OCI-LY3 (cell line): ENCODE results near the gene DSCAM.

Source experiments
- H2AFZ ChIP-seq: fragments of 200-600, 300-600 bp; shearing (Covaris generic); 2 replicates; pipeline ENCODE4 v1.6.0; 2014; ENCODE audit warnings: antibody characterized with exemption, low read depth, low read length
- H3K27ac ChIP-seq: fragments of 200-600, 300-600 bp; sonication (generic); 2 replicates; pipeline ENCODE4 v1.5.1; 2014; ENCODE audit warnings: mild to moderate bottlenecking, low read length, moderate library complexity, mixed read lengths
- H3K27me3 ChIP-seq: fragments of 200-600, 300-600 bp; sonication (generic); 2 replicates; pipeline ENCODE4 v1.6.1; 2014; ENCODE audit warnings: low read depth, low read length, mixed read lengths
- H3K36me3 ChIP-seq: fragments of 200-600, 300-600 bp; sonication (generic); replicated peaks from 2 replicates; pipeline ENCODE3; 2014; ENCODE audit warnings: low read depth, low read length, mixed read lengths
- H3K4me1 ChIP-seq: fragments of 300-600, 200-600 bp; sonication (generic); 2 replicates; pipeline ENCODE4 v1.6.1; 2014; ENCODE audit warnings: low read length, mixed read lengths
- H3K4me2 ChIP-seq: fragments of 200-600, 300-600 bp; sonication (generic); 2 replicates; pipeline ENCODE4 v1.6.1; 2014; ENCODE audit warnings: low read length, mixed read lengths
- H3K4me3 ChIP-seq: fragments of 300-600, 200-600 bp; sonication (generic); 2 replicates; pipeline ENCODE4 v1.5.1; 2014; ENCODE audit warnings: antibody characterized with exemption, mild to moderate bottlenecking, low read length, moderate library complexity
- H3K79me2 ChIP-seq: fragments of 300-600, 200-600 bp; shearing (Covaris generic); 2 replicates; pipeline ENCODE4 v1.6.1; 2014; ENCODE audit warnings: mild to moderate bottlenecking, low read length, mixed read lengths
- H3K9ac ChIP-seq: fragments of 300-600, 200-600 bp; shearing (Covaris generic); 2 replicates; pipeline ENCODE4 v1.6.0; 2014; ENCODE audit warnings: mild to moderate bottlenecking, low read length, moderate library complexity
- H3K9me3 ChIP-seq: fragments of 200-600, 300-600 bp; shearing (Covaris generic); 2 replicates; pipeline ENCODE4 v1.6.1; 2014; ENCODE audit warnings: low read length, mixed read lengths; ENCODE audit not compliant: insufficient read depth
- H4K20me1 ChIP-seq: fragments of 200-600, 300-600 bp; sonication (generic); 2 replicates; pipeline ENCODE4 v1.6.1; 2016; ENCODE audit warnings: low read length, mixed read lengths; ENCODE audit not compliant: insufficient read depth
- EZH2phosphoT487 ChIP-seq: fragments of 200-600 bp; shearing (Covaris generic); IDR thresholded peaks from 2 replicates; pipeline ENCODE4 v1.6.1; 2018; ENCODE audit warnings: antibody characterized with exemption, mixed run types, low read depth
- TF ChIP-seq, protein P1 (sequence below): fragments of 200-600, 300-600 bp; sonication (generic); IDR thresholded peaks from 2 replicates; pipeline ENCODE4 v1.5.1; 2014; ENCODE audit warnings: antibody characterized with exemption, low read length, low read depth

DSCAM gene

DNA sequence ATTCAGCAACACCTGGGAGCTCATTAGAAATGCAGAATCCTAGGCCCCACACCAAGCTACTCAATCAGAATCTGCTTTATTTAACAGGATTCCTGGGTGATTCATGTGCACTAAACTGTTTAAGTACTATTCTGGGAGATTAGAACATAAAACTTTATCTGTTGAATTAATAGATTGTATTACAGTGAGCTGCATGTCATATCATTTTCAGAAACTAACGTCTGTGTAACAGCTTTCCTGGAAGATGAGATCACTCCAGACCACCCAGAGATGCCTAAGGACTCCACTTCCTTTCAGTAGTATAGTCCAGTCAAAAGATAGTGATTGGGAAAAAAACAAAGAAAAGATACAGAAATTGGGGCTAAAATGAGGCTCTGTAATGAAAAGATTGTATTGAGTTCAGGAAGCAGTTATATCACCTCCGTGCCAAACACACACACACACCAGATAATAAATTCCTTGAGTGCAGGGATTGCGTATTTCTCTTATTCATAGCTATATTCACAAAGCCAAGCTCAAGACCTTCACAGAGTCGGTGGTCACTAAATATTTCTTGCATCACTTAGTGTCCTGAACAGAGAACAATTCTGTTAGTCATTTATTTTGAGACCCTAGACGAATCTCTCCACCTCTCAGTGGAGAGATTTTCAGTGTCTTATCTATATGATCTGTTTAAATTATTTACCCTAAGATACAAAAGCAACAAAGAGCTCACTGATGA lies 178.2 kb downstream of the DSCAM start:
- no peak overlapping the region for H3K27ac ChIP-seq
- H3K4me3 ChIP-seq: no peak overlapping the region
- H3K9ac ChIP-seq: no peak overlapping the region
- no peaks in the 10 kb centered on the region for H3K79me2 ChIP-seq
- no peaks in the 10 kb centered on the region for H3K27me3 ChIP-seq
- no peak overlapping the region for H2AFZ ChIP-seq
- no peak overlapping the region for H3K4me2 ChIP-seq
- no peak for TF ChIP-seq EZH2phosphoT487
- TF ChIP-seq, protein P1, sequence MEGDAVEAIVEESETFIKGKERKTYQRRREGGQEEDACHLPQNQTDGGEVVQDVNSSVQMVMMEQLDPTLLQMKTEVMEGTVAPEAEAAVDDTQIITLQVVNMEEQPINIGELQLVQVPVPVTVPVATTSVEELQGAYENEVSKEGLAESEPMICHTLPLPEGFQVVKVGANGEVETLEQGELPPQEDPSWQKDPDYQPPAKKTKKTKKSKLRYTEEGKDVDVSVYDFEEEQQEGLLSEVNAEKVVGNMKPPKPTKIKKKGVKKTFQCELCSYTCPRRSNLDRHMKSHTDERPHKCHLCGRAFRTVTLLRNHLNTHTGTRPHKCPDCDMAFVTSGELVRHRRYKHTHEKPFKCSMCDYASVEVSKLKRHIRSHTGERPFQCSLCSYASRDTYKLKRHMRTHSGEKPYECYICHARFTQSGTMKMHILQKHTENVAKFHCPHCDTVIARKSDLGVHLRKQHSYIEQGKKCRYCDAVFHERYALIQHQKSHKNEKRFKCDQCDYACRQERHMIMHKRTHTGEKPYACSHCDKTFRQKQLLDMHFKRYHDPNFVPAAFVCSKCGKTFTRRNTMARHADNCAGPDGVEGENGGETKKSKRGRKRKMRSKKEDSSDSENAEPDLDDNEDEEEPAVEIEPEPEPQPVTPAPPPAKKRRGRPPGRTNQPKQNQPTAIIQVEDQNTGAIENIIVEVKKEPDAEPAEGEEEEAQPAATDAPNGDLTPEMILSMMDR: no peak
- no peaks in the 10 kb centered on the region for H3K9me3 ChIP-seq
- no peaks in the 10 kb centered on the region for H3K4me1 ChIP-seq
- no peaks in the 10 kb centered on the region for H4K20me1 ChIP-seq
- H3K36me3 ChIP-seq: no peaks in the 10 kb centered on the region

DNA sequence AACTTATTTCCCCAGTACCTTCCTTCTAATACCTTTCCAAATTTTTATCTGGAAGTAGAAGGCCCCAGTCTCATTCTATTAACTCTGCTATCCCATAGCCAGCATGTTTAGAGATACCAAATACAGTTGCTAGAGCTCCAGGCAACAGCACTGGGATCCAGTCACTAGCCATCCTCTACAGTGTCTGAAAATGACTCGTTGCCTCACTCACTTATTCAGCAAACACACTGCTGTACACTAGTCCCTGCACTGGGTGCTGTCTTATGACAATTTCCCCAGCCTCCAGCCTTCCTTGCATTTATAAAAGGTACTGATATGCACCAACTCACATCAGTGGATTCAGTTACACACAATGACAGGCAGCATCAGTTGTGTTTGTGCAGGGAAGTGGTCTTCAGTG lies 179.0 kb downstream of the DSCAM start:
- no peaks in the 10 kb centered on the region for H3K27me3 ChIP-seq
- no peak overlapping the region for H3K4me3 ChIP-seq
- no peaks in the 10 kb centered on the region for H3K79me2 ChIP-seq
- H3K9me3 ChIP-seq: no peaks in the 10 kb centered on the region
- no peak overlapping the region for H2AFZ ChIP-seq
- no peak for TF ChIP-seq EZH2phosphoT487
- TF ChIP-seq, protein P1: no peak
- no peak overlapping the region for H3K9ac ChIP-seq
- no peaks in the 10 kb centered on the region for H3K36me3 ChIP-seq
- no peak overlapping the region for H3K4me2 ChIP-seq
- H4K20me1 ChIP-seq: no peaks in the 10 kb centered on the region
- H3K27ac ChIP-seq: no peak overlapping the region
- no peaks in the 10 kb centered on the region for H3K4me1 ChIP-seq

DNA sequence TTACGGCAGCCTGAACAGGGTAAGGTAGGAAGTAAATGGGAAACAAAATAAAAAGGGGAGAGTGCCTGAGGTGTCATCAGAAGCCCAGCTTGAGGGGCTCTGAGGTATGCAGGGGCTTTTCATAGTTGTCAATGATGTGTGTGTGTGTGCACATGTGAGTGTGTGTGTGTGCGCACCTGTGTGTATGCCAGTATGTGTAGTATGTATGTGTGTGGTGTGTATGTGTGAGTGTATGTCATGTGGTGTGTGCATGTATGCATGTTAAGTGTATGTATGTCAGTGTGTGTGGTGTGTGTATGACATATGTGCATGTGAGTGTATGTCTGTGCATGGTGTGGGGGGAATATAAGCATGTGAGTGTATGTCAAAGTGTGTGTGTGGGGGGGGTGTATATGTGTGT lies 184.1 kb downstream of the DSCAM start:
- no peaks in the 10 kb centered on the region for H3K9me3 ChIP-seq
- no peaks in the 10 kb centered on the region for H3K36me3 ChIP-seq
- TF ChIP-seq EZH2phosphoT487: no peak
- TF ChIP-seq, protein P1: no peak
- no peaks in the 10 kb centered on the region for H4K20me1 ChIP-seq
- no peak overlapping the region for H3K4me2 ChIP-seq
- H3K27me3 ChIP-seq: no peaks in the 10 kb centered on the region
- no peaks in the 10 kb centered on the region for H3K79me2 ChIP-seq
- H3K4me3 ChIP-seq: no peak overlapping the region
- no peak overlapping the region for H3K27ac ChIP-seq
- no peak overlapping the region for H2AFZ ChIP-seq
- no peak overlapping the region for H3K9ac ChIP-seq
- H3K4me1 ChIP-seq: no peaks in the 10 kb centered on the region

DNA sequence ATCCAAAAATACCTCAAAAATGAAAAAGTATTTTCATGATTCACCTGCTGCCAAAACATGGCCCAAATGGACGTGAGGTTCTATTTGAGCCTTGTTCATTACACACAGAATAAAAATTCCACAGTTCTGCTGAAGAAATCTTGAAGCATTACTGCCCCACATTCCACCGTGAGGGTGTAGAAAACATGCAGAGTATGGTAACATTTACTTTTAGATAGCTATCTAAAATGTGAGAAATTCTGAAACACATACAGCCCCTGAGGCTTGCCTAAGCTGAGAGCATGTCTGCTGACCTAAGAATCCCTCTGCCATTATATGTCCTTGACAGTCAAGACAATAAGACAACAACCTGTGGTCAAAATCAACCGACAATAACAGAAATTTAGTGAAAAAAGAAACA lies 186.5 kb downstream of the DSCAM start:
- Histone ChIP-seq H4K20me1 (no peaks in the 10 kb centered on the region), H3K27ac (no peak overlapping the region), H3K79me2 (no peaks in the 10 kb centered on the region), H3K4me2 (no peak overlapping the region), H2AFZ (no peak overlapping the region), H3K27me3 (no peaks in the 10 kb centered on the region), H3K4me1 (no peaks in the 10 kb centered on the region), H3K9ac (no peak overlapping the region), H3K9me3 (no peaks in the 10 kb centered on the region), H3K36me3 (no peaks in the 10 kb centered on the region), H3K4me3 (no peak overlapping the region)
- TF ChIP-seq, protein P1: no peak
- no peak for TF ChIP-seq EZH2phosphoT487
